GM12872 (cell line): ENCODE results near the gene CXCR1.

Experiments
- TF ChIP-seq, protein P1 (sequence below): IDR thresholded peaks from 3 replicates; pipeline ENCODE4 v1.5.1; 2011; ENCODE audit warnings: low read depth, mild to moderate bottlenecking, low read length, moderate library complexity; ENCODE audit not compliant: insufficient read depth

Gene CXCR1

DNA sequence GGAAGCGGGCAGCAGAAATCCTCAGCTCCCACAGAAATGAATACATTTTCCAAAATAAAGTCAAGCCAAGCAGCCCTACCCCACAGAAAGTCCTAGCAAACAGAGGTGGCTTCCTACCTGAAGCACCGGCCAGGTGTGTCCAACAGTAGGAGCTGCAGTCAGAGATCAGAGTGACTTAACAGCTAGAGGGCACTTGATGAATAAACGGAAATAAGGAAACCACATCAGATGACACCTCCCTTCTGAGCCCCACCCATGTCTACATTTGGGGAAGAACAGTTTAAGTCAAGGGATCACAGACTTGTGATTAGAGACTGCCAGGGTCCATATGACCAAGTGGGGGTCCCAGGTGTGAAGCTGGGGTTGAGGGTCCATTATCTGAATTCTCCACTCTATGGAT lies at the start of gene CXCR1:
Gene CXCR1, minus strand, starts transcription at position 172 of the 400 bp plus-strand sequence. CDS start 1,751 bp downstream, outside the sequence.
- TF ChIP-seq, protein P1, sequence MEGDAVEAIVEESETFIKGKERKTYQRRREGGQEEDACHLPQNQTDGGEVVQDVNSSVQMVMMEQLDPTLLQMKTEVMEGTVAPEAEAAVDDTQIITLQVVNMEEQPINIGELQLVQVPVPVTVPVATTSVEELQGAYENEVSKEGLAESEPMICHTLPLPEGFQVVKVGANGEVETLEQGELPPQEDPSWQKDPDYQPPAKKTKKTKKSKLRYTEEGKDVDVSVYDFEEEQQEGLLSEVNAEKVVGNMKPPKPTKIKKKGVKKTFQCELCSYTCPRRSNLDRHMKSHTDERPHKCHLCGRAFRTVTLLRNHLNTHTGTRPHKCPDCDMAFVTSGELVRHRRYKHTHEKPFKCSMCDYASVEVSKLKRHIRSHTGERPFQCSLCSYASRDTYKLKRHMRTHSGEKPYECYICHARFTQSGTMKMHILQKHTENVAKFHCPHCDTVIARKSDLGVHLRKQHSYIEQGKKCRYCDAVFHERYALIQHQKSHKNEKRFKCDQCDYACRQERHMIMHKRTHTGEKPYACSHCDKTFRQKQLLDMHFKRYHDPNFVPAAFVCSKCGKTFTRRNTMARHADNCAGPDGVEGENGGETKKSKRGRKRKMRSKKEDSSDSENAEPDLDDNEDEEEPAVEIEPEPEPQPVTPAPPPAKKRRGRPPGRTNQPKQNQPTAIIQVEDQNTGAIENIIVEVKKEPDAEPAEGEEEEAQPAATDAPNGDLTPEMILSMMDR: no peak

- TF ChIP-seq, protein P1: no peak
Observed at GRCh38 chr2:218216336-218216673, 49.5 kb upstream of the CXCR1 start.

DNA sequence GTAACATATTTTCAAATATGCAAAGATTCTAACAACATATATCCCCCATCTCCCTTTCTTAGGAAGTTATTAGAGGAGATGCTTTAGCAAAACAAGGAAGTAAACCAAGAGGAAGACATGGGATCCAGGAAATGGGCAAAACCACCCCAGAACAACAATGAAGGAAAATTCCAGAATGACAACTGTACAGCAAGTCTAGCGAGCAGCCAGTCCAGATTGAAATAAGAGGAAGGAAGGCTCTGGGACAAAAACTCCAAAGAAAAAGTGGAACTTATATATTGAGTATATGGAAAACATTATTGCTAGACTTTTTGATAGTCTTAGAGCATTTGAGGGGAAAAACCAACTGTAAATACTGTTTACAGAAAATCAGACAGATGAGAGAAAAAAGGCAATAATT lies 47.4 kb upstream of the CXCR1 start:
- TF ChIP-seq, protein P1: no peak

DNA sequence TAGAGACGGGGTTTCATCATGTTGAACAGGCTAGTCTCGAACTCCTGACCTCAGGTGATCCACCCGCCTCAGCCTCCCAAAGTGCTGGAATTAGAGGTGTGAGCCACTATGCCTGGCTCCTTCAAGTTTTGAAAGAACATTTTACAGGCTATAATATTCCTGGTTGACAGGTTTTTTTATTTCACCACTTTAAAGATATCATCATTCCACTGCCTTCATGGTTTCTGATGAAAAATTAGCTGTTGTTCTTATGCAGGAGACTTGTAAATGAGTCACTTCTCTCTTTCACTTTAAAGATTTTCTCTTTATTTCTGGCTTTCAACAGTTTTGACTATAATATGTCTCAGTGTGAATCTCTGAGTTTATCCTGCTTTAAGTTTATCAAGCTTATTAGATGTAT lies 42.3 kb upstream of the CXCR1 start:
- TF ChIP-seq, protein P1: no peak

DNA sequence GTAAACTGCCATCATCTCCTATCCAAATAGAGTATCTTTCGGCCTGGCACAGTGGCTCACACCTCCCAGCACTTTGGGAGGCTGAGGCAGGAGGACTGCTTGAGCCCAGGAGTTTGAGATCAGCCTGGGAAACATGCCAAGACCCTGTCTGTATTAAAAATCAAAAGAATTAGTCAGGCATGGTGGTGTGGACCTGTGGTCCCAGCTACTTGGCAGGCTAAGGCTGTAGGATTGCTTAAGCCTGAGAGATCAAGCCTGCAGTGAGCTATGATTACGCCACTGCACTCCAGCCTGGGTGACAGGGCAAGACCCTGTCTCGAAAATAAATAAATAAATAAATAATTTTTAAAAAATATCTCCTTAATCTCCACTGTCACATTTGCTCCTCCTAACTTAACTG lies 35.5 kb upstream of the CXCR1 start:
- TF ChIP-seq, protein P1: no peak

DNA sequence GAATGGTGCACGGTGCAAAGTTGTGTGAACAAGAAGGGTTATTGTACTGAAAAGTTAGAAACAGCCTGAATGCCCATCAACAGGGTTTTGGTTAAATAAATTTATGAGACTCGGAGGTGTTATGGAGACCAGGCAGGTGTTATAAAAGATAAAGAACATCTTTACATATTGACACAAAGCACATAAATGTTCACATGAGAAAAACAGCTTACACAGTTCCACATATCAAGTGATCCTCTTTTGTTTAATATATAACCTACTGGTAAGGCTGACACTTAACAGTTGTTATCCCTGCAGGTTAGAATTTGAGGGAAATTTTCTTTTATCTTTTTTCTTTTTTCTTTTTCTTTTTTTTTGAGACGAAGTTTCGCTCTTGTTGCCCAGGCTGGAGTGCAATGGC lies 30.2 kb upstream of the CXCR1 start:
- TF ChIP-seq, protein P1: no peak

DNA sequence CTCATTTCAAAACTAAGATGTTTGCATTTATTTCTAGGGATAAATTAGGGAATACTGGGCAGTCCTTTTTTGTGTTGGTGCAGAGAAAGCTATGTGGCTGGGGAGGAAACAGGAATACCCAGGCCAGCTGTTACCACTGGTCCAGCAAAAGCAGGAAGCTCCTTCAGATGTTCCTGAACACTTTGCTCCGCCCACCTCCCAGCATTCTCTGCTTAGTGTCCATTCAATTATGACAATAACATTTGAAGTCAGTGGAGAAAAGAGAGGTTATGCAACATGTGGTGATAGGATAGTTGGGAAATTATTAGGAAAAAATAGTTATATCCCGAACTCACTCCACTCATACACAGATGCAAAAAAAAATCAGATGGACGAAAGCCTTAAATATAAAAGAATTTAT lies 28.1 kb upstream of the CXCR1 start:
- TF ChIP-seq, protein P1: no peak

GRCh38 chr2:218193701-218194100 lies 26.9 kb upstream of the CXCR1 start:
- TF ChIP-seq, protein P1: no peak
